Skeletal muscle cell (primary cell): ENCODE measurements around the gene MOBP.
"Not testable (repeated sequence)": the region's sequence is repeated elsewhere in the genome, so short reads cannot be mapped to it uniquely, and the experiment has no call there.

Experiments used
- DNase-seq: peaks from one replicate; pipeline ENCODE4 v3.0.0-alpha.2; 2010; ENCODE audit warnings: low read depth
- H3K4me3 ChIP-seq: 2 replicates; pipeline ENCODE4 v1.5.1; 2011; ENCODE audit warnings: low read depth, mild to moderate bottlenecking, control low read depth, low read length, moderate library complexity

The MOBP gene, protein sequence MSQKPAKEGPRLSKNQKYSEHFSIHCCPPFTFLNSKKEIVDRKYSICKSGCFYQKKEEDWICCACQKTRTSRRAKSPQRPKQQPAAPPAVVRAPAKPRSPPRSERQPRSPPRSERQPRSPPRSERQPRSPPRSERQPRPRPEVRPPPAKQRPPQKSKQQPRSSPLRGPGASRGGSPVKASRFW

DNA sequence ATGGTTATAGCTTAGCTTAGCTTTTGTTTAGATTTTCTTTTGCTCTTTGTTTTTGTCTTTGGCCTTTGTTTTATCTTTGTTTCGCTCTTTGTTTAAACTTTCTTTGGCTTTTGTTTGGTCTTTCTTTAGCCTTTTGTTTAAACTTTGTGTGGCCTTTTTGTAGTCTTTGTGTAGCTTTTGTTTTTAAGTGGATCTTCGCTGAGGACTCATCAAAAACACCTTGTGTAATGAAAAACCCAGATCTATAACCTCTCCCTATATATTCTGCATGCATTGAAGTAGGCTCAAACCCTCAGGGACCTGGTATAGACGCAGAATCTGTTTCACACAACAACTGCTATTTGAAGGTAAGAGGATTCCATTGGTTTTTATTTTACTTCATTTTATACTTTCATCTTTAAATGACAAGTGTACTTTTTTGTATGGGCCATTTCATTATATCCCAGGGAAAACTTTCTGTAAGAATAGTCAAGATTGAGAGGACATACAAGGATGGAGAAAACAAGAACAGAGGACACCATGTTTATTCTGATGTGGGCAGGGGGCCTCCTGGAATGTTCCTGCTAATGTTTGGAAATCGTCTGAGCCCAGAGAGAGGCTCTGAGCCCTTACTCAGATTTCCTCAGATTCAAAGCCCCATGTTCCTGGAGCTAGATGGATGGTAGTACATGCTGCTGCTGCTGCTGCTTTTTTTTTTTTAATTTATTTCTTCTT lies at the start of gene MOBP:
TSS of gene MOBP (plus strand) at position 287 of the 714 bp plus-strand sequence. CDS start 34,390 bp downstream, outside the sequence.
- no peak for DNase-seq
- H3K4me3 ChIP-seq = no peak within 1 kb of the TSS

DNA sequence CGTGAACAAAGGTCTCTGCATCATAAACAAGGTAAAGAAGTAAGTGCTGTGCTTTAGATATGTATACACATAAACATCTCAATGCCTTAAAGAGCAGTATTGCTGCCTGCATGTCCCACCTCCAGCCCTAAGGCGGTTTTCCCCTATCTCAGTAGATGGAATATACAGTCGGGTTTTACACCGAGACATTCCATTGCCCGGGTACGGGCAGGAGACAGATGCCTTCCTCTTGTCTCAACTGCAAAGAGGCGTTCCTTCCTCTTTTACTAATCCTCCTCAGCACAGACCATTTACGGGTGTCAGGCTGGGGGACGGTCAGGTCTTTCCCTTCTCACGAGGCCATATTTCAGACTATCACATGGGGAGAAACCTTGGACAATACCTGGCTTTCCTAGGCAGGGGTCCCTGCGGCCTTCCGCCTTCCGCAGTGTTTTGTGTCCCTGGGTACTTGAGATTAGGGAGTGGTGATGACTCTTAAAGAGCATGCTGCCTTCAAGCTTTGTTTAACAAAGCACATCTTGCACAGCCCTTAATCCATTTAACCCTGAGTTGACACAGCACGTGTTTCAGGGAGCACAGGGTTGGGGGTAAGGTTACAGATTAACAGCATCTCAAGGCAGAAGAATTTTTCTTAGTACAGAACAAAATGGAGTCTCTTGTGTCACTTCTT lies 48.8 kb upstream of the MOBP start:
- DNase-seq, H3K4me3 ChIP-seq: not testable (repeated sequence)

DNA sequence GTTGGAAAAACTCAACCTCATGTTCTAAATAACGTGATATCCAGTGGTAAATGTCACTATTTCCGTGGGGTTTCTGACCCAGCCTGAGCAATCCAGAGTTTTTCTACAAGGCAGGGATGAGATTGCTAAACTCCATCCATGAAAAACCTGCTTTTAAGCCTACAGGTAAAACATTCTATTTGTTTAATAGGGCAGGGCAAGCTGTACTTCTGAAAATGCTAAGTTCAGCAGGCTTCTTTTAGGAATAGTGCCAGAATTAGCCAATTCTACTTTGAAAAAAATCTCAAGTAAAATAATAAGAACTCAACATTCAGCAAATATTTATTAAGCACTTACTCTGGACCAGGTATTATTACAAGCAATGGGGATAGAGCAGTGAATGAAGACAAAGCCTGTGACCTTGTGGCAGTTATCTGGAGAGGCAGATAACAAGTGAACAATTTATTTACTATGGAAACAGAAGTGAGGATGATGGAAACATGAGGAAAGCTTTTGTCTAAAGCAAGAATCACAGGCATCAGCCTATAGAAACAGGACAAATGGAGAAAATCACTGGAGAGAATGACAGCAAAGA lies 47.7 kb upstream of the MOBP start:
- no peak for DNase-seq
- no peak overlapping the region for H3K4me3 ChIP-seq

DNA sequence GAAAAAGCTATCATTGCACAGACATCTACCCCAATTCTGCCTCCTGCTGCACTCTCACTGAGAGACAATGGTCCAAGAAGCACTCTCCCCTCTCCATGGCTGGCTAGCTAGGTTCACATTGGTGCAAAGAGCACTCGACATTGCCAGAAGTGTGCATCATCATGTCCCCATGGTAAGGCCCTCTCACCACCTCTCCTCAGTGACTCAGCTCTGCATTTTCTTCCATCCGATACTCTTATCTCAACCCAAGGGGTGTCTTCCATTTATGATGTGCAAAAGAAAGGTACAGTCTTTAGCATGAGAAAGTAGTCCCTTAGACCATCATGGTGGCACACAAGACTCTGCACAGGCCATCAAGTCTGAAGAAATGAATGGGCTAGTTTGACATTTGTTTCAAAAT lies 46.9 kb upstream of the MOBP start:
- no peak for DNase-seq
- H3K4me3 ChIP-seq = no peak overlapping the region

DNA sequence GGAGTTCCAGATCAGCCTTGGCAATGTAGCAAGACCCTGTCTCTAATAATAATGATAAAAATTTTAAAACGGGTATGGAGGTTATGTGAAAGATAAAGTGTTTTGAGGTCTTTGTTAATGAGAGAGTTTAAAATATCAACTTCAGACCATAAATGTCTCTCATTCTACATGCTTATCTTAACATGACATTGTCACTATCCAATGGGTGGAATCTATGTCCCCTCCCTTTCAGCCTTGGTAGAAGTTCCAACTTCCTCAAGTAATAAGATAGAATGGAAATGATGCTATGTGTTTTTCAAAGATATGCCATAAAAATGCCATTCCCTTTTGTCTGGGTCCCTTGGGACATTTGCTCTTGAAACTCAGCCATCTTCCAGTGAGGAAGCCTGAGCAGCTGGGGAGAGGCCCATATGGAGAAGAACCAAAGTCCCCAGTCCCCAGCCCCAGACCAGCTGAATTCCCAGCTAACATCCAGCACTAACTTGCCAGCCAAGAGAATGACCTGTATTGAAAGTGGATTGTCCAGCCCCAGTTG lies 44.0 kb upstream of the MOBP start:
- DNase-seq = no peak
- no peak overlapping the region for H3K4me3 ChIP-seq

DNA sequence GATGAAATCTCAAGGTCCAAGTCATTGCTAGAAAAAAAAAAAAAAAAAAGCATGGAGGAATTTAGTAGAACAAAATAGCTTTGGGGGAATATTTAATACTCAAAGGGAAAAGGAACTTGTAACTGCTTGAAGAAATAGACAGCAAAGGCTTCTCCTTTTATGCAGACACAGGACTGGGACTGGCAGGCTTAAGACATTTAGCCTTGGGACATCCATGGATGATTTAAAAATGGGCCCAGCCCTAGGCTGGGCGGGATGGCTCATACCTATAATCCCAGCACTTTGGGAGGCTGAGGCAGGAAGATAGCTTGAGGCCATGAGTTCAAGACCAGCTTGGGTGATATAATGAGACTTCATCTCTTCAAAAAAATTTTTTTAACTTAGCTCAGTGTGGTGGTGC lies 41.2 kb upstream of the MOBP start:
- no peak for DNase-seq
- no peak overlapping the region for H3K4me3 ChIP-seq

DNA sequence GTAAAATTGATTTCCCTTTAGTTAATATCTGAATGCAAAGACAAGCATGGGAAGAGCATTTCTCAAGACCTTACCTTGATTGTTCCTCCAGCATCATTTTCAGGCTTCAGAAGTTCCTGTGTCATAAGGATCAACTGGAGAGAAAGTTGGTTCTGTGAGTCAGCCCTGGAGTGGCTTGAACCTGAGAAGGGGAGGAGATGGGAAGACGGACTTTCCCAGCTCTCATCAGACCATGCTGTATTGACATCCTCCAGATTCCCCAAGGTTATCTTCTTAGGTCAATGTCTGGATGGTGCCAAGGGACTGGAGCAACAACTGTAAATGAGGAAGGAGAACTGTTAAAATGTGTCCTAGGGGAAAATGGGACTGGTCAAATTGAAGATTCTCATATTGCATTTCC lies 40.0 kb upstream of the MOBP start:
- H3K4me3 ChIP-seq = no peak overlapping the region
- no peak for DNase-seq

DNA sequence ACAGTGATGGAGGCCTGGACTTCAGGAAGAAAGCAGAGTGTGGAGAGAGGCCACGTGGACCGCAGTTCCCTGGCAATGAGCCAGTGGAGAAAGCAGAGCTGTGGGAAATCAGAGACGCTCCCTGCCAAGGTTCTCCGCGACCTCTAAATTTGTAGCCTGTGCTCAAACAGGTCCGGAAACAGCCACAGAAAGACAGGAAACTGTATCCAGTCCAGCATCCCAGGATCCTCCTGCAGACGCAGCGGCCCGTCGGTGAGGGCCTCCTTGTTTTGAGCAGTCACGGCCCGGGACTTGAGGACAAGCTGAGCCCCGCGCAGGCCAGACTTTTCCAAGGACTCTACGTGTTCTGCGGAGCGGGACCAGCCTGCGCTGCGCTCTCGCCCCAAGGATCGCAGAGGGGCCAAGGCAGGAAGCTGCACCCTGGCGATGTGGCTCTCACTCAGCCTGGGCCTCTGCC lies 38.7 kb upstream of the MOBP start:
- H3K4me3 ChIP-seq = no peak overlapping the region
- no peak for DNase-seq

DNA sequence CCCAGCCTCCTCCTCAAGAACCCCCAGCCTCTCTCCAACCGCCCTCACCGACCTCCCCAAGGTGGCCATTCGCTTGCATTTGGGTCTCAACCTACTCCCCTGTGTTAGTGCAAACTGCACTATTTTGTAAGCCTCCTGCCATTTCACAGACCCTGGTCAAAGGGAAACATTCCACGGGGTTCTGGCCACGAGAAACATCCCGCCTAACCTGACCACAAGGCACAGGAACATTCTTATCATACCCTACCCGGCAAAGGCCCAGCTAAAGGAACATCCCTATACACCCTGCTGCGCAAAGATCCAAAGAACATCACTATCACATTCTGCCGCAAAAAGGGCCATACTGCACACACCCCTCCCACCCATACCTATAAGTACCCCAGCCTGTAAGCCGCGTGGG lies 38.0 kb upstream of the MOBP start:
- DNase-seq = no peak
- H3K4me3 ChIP-seq = no peak overlapping the region

DNA sequence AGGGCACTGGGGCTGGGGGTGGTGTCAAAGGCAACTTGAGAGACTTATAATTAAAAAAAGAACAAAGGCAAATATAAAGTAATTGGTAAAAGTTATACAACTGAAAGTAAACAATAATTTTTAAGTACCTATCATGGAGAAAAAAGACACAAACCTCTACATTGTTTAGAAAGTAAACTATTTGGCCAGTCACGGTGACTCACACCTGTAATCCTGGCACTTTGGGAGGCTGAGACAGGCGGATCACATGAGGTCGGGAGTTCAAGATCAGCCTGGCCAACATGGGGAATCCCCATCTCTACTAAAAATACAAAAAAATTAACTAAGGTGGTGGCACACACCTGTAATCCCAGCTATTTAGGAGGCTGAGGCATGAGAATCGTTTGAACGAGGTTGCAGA lies 35.1 kb upstream of the MOBP start:
- no peak for DNase-seq
- no peak overlapping the region for H3K4me3 ChIP-seq

DNA sequence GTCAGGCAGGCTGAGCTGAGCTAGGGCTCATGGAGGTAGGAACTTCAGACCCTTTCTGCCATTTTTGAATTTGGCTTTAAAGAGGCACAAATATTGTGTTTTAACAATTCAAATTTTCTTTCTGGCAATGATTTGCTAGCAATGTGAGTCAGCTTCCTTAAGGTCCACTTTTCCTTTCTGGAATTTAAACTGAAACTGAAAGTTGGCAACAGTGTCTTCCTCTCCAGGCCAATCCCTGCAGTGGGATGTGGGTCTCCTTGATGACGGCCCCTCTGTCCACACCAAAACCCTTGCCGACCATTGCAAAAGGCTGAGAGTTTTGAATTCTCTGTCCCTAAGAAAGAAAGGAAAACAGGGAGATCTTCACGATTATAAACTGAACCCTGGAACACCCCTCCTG lies 33.8 kb upstream of the MOBP start:
- no peak overlapping the region for H3K4me3 ChIP-seq
- peak; percentile 24 for DNase-seq

DNA sequence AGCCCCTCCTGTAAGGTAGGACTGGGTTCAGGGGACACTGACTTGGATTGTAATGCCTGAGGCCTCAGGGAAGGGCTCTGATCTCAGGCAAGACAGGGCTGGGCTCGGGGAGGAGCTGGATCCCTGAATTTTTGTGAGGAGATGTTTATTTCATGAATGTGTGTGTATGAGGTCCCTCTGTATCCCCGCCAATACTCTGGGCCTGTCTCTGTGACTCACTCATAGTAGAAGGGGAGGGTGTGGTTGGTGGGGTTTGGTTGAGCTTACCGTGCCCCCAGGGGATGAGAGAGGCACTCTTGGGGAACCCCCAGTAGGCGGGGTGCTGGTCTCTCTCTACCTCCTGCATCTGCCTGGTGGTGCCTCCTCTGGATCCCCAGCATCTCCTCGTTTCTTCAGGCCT lies 32.9 kb upstream of the MOBP start:
- no peak for DNase-seq
- H3K4me3 ChIP-seq = no peak overlapping the region

DNA sequence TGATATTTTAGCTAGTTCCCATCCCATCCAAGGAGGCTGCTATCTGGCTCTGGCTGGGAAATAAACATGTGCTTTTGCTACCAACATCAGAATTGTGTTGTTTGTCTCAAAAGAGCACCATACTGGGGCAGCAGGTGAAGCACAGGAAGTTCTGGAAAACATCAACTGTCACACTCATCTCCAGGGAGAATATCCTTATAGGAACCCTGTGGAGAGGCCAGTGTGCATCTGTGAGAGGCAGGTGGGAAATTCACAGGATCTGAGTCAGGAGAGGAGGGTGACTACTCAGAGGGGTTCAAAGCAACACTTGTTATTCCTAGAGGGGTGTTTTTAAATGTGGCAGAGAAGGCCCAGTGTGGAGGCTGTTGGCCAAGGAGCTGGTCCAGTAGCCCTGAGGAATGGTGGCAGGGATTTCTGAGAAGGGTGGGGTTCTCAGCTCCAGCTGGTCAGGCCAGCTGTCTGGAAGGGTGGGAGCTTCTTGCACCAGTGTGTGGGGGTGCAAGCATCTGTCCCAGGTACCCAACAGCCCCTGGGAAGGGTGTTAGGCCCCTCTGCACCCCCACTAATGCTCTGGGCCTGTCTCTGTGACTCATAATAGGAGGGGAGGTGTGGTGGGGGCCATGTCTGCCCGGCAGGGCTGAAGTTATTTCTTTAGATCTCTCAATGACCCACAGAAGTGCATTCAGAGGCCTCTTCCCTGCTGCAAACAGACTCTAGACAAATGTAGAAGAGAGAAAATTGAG lies 32.3 kb upstream of the MOBP start:
- no peak for DNase-seq
- H3K4me3 ChIP-seq = no peak overlapping the region

DNA sequence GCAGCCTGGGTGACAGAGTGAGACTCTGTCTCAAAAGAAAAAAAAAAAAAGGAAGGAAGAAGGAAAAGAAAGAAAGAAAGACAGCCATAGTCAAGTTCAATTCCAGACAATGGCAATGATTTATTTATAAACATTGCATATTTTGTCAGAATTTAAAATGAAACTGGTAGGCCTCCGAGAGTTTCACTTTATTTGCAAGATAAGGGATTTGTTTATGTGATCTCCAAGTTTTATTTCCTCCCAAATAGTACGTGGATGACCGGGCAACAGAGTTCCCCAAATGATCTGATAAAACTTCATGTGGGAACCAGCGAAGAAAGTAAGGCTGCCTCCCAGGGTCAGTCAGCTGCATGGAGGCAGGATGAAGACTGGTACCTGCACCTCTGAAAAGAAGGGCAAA lies 28.6 kb upstream of the MOBP start:
- DNase-seq = no peak
- H3K4me3 ChIP-seq = no peak overlapping the region

DNA sequence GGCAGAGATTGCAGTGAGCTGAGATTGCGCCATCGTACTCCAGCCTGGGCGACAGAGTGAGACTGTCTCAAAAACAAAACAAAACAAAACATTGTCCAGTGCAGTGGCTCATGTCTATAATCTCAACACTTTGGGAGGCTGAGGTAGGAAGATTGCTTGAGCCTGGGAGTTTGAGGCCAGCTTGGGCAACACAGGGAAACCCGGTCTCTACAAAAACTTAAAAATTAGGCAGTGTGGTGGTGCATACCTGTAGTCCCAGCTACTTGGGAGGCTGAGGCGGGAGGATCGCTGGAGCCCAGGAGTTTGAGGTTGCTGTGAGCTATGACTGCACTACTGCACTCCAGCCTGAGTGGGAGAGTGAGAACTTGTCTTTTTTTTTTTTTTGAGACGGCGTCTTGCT lies 27.2 kb upstream of the MOBP start:
- H3K4me3 ChIP-seq = no peak overlapping the region
- no peak for DNase-seq

DNA sequence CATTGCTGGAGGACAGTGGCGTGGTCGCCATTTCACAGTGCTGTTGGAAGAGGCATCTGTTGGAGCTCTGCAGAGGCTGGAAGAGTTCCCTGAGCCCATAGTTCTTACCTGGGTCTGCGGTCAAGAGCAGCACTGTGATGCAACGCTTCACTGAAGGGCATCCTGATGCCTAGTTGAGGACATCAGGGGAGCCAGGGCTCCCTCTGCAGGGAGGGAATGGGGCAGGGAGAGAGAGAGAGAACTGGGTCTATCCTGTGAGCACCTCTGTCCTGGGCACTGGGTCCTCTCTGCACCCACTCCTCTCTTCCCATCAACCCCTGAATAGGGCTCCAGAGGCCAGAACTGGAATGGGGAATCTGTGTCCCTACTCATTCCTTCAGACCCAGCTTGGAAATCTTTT lies 23.9 kb upstream of the MOBP start:
- DNase-seq = no peak
- no peak overlapping the region for H3K4me3 ChIP-seq

DNA sequence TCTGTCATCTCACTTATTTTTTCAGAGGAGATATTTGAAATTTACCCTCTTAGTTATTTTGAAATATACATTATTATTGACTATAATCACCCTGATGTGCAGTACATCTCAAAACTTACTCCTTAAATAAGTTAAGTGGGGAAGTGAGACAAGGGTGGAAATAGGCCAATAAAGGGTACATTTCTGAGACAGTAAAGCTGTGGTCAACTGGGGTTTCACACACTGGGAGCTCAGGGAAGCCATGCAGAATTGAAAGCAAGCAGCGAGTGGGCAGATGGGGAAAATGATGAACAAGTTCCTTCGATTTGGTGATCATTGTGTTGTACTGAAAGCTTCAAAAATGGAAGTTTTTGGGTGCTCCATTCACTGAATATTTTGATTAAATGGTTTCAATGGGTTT lies 21.6 kb upstream of the MOBP start:
- H3K4me3 ChIP-seq = no peak overlapping the region
- DNase-seq = no peak

DNA sequence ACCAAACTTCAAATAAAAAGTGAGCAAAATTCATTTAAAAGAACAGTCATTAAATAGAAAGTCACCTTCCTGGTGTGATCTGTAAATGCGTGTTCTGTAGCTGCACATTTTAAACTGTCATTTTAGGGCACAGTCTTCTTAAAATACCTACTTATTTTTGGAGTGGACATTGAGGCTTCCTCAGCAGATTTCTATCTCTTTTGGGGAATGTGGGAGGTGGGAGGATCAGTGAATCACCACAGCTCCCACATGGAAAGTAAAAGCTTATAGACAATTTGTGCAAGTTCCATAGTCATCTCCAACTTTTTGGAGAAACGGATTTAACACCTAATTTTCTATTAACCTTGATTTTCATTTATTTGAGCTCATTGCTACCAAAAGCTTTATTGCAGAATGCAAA lies 21.0 kb upstream of the MOBP start:
- no peak for DNase-seq
- no peak overlapping the region for H3K4me3 ChIP-seq

DNA sequence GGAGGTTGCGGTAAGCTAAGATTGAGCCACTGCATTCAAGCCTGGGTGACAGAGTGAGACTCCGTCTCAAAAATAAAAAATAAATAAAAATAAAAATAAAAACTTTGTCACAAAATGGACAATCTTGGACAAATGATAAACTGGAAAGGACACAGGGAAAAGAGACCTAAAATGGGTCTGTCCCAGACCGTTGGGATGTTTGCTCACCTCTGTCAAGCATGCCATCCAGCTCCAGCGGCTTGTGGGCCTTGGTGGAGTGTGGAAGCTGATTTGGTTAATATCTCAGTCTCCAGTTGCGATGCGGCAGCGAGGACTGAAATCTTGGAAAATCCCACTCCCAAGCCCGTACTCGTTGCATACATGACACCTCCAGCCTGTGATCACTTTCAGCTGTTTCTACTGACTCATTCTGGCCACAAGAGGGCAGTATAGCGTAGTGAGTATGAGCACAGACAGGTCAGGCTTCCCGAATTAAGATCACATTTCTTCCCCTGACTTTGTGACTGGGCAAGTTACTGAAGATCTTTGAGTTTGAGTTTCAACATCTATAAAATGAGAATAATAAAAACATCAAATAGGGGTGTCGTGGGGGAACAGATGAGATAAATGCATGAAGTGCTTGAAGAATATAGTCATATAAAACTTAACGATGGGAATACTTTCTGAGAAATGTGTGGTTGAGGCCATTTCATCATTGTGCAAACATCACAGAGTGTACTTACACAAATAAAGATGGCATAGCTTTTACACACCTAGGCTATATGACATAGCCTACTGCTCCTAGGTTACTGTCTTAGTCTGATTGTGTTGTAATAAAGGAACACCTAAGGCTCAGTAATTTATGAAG lies 19.6 kb upstream of the MOBP start:
- peak; percentile 39 for DNase-seq
- H3K4me3 ChIP-seq = no peak overlapping the region
